ENCODE results near the gene PTPN1. TPM values are rescaled to one million over a fixed set of nuclear protein-coding genes. Genes with fewer than 3 reads are reported as not detected.

PTPN1 gene
- total and polyA plus RNA-seq, 2 donors (not counting 1 experiment from before 2014, with no cell fraction given), result 20.0 to 28.7 TPM

DNA sequence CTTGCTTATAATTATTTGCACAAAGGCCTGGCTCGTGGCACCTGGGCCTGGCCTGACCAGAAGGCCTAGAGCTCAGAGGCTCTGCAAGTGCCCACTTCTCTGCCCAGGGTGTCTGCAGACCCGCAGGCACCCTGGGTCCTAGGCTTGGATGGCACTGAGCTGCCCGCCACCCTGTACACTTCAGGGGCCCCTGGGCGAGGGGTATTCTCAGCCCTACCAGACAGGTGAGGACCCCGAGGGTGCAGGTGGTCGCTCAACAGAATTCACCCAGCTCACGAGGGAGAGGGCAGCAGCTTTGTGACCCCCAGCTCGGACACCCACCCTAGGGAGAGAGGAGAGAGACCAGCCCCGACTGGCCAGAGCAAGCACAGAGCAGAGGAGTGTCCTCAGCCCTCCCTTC is 97.3 kb downstream of the PTPN1 start:
- Histone ChIP-seq H3K27ac (ENCODE audit: insufficient read depth, low read length) (no peak overlapping the region), H3K9ac (ENCODE audit: insufficient read depth, low read length) (no peak overlapping the region), H3K9me3 (ENCODE audit: control insufficient read depth, insufficient read depth, low read depth, low read length) (no peaks in the 10 kb centered on the region), H3K79me2 (ENCODE audit: control insufficient read depth, insufficient read depth, low read length) (no peaks in the 10 kb centered on the region), H3K27me3 (ENCODE audit: control insufficient read depth, insufficient read depth, low read length) (no peaks in the 10 kb centered on the region), H4K20me1 (ENCODE audit: control insufficient read depth, extremely low read depth, insufficient read depth, low read length) (no peaks in the 10 kb centered on the region), H3K4me1 (ENCODE audit: control insufficient read depth, extremely low read depth, insufficient read depth, low read length) (no peaks in the 10 kb centered on the region), H3K4me2 (ENCODE audit: extremely low read depth, insufficient read depth, low read length) (no peak overlapping the region), H3K4me3 (replicated peaks in 1 of 4; ENCODE audit: control extremely low read depth in 1 of 4, insufficient read depth in 1 of 4, low read depth in 3 of 4, low read length in 4 of 4) (no peak overlapping the region), H2AFZ (ENCODE audit: low read length) (no peak overlapping the region), H3K36me3 (ENCODE audit: control insufficient read depth, insufficient read depth, low read length) (no peaks in the 10 kb centered on the region)
- DNase-seq (ENCODE audit: low read depth in 2 of 2), result no peak
- TF ChIP-seq EZH2 (IDR thresholded peaks at IDR 0.05; ENCODE audit: low read length, missing control alignments), result no peak
- TF ChIP-seq, protein P1, sequence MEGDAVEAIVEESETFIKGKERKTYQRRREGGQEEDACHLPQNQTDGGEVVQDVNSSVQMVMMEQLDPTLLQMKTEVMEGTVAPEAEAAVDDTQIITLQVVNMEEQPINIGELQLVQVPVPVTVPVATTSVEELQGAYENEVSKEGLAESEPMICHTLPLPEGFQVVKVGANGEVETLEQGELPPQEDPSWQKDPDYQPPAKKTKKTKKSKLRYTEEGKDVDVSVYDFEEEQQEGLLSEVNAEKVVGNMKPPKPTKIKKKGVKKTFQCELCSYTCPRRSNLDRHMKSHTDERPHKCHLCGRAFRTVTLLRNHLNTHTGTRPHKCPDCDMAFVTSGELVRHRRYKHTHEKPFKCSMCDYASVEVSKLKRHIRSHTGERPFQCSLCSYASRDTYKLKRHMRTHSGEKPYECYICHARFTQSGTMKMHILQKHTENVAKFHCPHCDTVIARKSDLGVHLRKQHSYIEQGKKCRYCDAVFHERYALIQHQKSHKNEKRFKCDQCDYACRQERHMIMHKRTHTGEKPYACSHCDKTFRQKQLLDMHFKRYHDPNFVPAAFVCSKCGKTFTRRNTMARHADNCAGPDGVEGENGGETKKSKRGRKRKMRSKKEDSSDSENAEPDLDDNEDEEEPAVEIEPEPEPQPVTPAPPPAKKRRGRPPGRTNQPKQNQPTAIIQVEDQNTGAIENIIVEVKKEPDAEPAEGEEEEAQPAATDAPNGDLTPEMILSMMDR (conservative IDR thresholded peaks at IDR 0.05 in 1 of 2, IDR thresholded peaks at IDR 0.05 in 1 of 2; ENCODE audit: low read depth in 1 of 2, low read length in 2 of 2), result no peak

DNA sequence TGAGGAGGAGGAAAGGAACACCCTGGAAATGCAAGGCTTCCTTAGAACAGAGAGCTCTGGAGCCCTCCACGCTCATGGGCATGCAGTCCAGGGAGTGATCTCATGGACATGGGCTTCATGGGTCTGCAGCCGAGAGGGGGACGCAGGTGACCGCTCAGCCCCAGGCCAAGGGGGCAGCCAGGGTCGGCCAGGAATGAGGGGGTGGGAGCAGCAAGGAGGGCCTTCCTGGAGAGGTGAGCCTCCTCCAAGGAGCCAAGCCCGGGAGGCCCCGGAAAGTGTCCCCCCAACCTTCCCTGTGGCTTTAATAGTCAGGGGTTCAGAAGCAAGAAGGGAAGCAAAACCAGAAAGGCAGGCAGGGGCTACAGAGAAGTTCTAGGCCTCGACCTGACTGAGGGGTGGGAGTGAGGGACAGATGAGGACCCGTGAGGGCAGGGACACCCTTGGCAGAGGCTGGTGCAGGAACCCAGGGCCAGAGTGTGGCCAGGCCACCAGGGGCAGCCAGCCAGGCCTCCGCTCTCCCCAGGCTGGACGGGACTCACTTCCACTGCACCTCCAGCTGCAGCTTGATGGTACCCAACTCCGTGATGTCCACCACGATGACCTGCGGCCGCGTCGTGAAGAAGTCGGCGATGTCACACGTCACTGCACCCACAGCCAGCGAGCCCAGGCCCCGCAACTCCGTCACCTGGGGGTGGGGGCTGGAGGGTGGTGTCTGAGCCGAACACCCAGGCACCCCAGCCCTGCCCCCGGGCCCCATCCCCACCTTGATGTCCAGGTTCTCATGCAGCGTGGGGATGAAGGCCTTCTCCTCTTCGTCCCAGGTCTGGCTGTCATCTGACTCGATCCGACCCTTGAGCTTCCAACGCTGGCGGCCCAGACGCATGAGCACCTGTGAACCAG is 97.9 kb downstream of the PTPN1 start:
- Histone ChIP-seq H3K36me3 (ENCODE audit: control insufficient read depth, insufficient read depth, low read length) (no peaks in the 10 kb centered on the region), H2AFZ (ENCODE audit: low read length) (no peak overlapping the region), H3K9ac (ENCODE audit: insufficient read depth, low read length) (no peak overlapping the region), H3K79me2 (ENCODE audit: control insufficient read depth, insufficient read depth, low read length) (no peaks in the 10 kb centered on the region), H3K27me3 (ENCODE audit: control insufficient read depth, insufficient read depth, low read length) (no peaks in the 10 kb centered on the region), H3K9me3 (ENCODE audit: control insufficient read depth, insufficient read depth, low read depth, low read length) (no peaks in the 10 kb centered on the region), H3K27ac (ENCODE audit: insufficient read depth, low read length) (no peak overlapping the region), H3K4me2 (ENCODE audit: extremely low read depth, insufficient read depth, low read length) (no peak overlapping the region), H3K4me1 (ENCODE audit: control insufficient read depth, extremely low read depth, insufficient read depth, low read length) (no peaks in the 10 kb centered on the region), H4K20me1 (ENCODE audit: control insufficient read depth, extremely low read depth, insufficient read depth, low read length) (no peaks in the 10 kb centered on the region), H3K4me3 (replicated peaks in 1 of 4; ENCODE audit: control extremely low read depth in 1 of 4, insufficient read depth in 1 of 4, low read depth in 3 of 4, low read length in 4 of 4) (no peak overlapping the region)
- DNase-seq (ENCODE audit: low read depth in 2 of 2), result no peak
- TF ChIP-seq, protein P1 (conservative IDR thresholded peaks at IDR 0.05 in 1 of 2, IDR thresholded peaks at IDR 0.05 in 1 of 2; ENCODE audit: low read depth in 1 of 2, low read length in 2 of 2), result no peak

DNA sequence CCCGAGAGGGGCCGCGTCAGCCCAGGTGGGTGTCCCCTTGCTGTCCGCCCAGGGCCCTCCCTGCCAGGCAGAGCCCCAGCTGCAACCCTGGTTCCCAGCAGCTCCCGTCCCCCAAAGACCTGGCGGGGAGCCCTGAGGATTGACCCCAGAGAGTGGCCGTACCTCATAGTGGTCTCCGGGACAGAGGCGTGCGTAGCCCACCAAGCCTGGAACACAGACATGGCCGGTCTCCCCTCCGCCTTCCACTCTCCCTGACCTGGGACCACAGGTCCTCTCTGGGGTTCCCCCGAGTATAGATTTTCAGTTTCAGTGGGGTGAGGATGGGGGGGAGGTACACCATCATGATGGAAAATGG is 98.5 kb downstream of the PTPN1 start:
- no peaks in the 10 kb centered on the region for H3K36me3 ChIP-seq (ENCODE audit: control insufficient read depth, insufficient read depth, low read length)
- no peaks in the 10 kb centered on the region for H3K9me3 ChIP-seq (ENCODE audit: control insufficient read depth, insufficient read depth, low read depth, low read length)
- no peak overlapping the region for H3K27ac ChIP-seq (ENCODE audit: insufficient read depth, low read length)
- no peak overlapping the region for H3K9ac ChIP-seq (ENCODE audit: insufficient read depth, low read length)
- no peaks in the 10 kb centered on the region for H3K79me2 ChIP-seq (ENCODE audit: control insufficient read depth, insufficient read depth, low read length)
- no peaks in the 10 kb centered on the region for H3K27me3 ChIP-seq (ENCODE audit: control insufficient read depth, insufficient read depth, low read length)
- H3K4me2 ChIP-seq (ENCODE audit: extremely low read depth, insufficient read depth, low read length), result no peak overlapping the region
- no peaks in the 10 kb centered on the region for H4K20me1 ChIP-seq (ENCODE audit: control insufficient read depth, extremely low read depth, insufficient read depth, low read length)
- H2AFZ ChIP-seq (ENCODE audit: low read length), result no peak overlapping the region
- no peak overlapping the region for H3K4me3 ChIP-seq (replicated peaks in 1 of 4; ENCODE audit: control extremely low read depth in 1 of 4, insufficient read depth in 1 of 4, low read depth in 3 of 4, low read length in 4 of 4)
- H3K4me1 ChIP-seq (ENCODE audit: control insufficient read depth, extremely low read depth, insufficient read depth, low read length), result no peaks in the 10 kb centered on the region
- no peak for DNase-seq (ENCODE audit: low read depth in 2 of 2)
- no peak for TF ChIP-seq EZH2 (IDR thresholded peaks at IDR 0.05; ENCODE audit: low read length, missing control alignments)
- TF ChIP-seq, protein P1 (conservative IDR thresholded peaks at IDR 0.05 in 1 of 2, IDR thresholded peaks at IDR 0.05 in 1 of 2; ENCODE audit: low read depth in 1 of 2, low read length in 2 of 2), result no peak
